Omental fat pad (tissue), 4 donors: ENCODE results near the gene BABAM2. TPM values are rescaled to one million over a fixed set of nuclear protein-coding genes. Genes with fewer than 3 reads are reported as not detected.

Experiments
- ATAC-seq: fragments of 150-250 bp; one replicate; pipeline ENCODE4 v1.9.1; 2016; ENCODE audit warnings: mild to moderate bottlenecking, moderate library complexity; ENCODE audit not compliant: low FRiP score
- DNase-seq: peaks from one replicate; pipeline ENCODE4 v3.0.0-alpha.2; 2019; ENCODE audit warnings: low spot score
- total RNA-seq, 4 donors: library from RNA; depleted of rRNA; stranded (reverse); fragments of >200 nt; gene quantifications; one replicate each; pipeline ENCODE4 v1.1.0, GENCODE V29; 2016
- TF ChIP-seq, protein P1 (sequence below), 3 donors: fragments of 450-650 bp; IDR thresholded peaks; one replicate each; pipeline ENCODE4 v1.5.1; 2016 to 2017; ENCODE audit warnings: antibody characterized with exemption in 3 of 3, mild to moderate bottlenecking in 3 of 3, moderate library complexity in 2 of 3

Gene BABAM2
- total RNA-seq, 4 donors from 2014 or later = 29.2 to 41.0 (median 36.5) TPM

DNA sequence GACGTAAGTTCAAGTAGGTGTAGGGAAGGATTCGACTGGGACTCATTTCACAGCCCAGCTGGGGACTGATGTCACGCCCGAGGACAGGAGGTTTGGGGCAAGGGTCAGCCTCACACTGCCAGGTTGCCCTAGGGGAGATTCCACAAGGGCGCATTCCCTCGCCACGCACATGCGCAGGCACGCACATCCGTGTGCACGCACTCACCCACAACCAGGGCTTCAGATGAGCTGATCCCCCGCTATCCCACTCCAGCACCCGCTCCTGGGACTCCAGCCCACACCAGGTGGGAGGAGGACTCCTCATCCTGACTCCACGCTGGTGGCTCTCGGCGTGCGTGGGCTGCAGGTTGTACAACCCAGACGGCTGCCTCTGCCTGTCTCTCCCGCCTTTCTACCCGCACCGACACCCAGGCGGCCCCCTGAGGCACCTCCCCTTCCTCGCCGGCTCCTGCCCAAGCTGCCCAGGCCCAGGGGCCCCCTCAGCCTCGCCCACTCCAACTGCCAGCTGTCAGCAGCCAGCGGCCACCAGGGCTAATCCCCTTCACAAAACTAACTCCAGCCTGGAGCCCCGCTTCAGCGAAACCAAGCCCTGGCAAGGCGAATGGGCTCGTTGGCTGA lies 454.3 kb downstream of the BABAM2 start:
- TF ChIP-seq, protein P1, sequence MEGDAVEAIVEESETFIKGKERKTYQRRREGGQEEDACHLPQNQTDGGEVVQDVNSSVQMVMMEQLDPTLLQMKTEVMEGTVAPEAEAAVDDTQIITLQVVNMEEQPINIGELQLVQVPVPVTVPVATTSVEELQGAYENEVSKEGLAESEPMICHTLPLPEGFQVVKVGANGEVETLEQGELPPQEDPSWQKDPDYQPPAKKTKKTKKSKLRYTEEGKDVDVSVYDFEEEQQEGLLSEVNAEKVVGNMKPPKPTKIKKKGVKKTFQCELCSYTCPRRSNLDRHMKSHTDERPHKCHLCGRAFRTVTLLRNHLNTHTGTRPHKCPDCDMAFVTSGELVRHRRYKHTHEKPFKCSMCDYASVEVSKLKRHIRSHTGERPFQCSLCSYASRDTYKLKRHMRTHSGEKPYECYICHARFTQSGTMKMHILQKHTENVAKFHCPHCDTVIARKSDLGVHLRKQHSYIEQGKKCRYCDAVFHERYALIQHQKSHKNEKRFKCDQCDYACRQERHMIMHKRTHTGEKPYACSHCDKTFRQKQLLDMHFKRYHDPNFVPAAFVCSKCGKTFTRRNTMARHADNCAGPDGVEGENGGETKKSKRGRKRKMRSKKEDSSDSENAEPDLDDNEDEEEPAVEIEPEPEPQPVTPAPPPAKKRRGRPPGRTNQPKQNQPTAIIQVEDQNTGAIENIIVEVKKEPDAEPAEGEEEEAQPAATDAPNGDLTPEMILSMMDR (IDR thresholded peaks at IDR 0.05) = no peak
- ATAC-seq = no peak
- no peak for DNase-seq

DNA sequence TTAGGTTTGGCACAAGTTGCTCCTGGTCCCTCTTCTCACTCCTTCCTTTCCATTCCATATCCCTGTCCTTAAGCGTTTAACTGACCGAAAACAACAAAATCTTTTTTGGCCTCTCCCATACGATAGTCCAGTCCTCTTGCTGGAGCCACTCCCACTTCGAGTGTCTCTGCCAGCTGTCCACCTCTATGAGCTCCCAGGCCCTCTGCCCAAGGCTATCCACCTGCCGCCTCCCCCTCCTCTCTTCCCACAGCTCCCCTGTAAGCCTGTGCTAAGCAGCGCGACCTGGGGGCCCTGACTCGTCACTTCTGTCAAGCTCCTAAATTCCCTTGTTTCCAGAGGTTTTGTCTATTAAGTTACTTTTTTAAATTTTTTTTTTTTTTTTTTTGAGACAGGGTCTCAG lies 455.1 kb downstream of the BABAM2 start:
- ATAC-seq (no peak), DNase-seq (no peak)
- TF ChIP-seq, protein P1 (IDR thresholded peaks at IDR 0.05) = no peak

DNA sequence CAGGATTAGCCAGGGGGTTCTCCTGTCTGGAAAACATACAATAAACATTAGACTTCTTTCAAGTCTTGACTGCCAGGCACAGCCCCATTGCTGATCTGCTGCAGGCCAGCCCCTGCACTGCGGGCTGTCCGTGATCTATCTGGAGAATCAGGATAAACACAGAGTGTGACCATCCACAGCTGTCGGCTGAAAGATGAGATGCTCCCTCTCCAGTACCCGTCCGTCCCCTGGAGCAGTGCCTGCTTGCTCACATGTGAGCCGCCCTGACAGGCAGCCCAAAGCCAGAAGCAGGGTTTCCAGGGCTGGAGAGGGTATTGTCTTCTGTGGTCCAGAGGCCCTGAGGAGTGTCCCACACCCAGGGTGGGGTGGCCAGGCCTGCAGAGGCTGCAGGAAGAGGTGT lies 456.1 kb downstream of the BABAM2 start:
- ATAC-seq = no peak
- TF ChIP-seq, protein P1 (IDR thresholded peaks at IDR 0.05) = no peak
- DNase-seq = no peak

DNA sequence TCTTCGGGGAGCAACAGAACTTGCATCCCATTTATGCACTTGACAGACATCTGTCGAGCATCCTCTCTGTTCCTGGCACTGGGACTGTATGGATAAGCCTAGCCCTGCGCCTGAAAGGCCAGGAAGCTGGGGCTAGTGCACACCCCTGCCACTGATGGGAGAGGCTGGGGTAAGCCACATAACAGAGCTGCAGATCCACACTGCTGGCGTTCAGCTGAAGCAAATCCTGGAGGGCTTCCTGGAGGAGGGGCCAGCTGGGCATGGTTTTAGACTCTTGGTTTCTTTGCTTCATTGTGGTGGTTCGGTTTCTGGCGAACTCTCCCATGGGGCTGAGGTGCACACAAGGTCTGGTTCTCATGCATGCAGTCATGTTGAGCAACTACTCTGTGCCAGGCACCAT lies 456.7 kb downstream of the BABAM2 start:
- ATAC-seq (no peak), DNase-seq (no peak)
- TF ChIP-seq, protein P1 (IDR thresholded peaks at IDR 0.05) = no peak

DNA sequence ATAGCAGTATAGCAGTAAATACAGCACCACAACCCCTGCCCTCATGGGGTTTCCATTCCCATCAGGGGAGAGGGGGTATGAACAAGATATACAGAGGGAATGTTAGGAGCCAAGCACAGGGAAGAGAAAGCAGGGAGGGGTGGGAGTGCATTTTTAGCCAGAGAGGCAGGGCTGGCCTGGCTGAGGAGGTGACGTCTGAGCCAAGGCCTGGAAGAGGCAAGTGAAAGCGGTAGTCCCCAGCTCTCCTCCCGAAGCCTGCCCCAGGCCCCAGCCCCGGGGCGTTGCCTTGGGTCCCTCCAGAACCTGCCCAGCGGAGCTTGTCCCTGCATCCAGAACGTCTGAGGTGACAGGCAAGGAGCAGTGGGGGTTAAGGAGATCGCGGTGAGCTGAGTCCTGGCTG lies 457.1 kb downstream of the BABAM2 start:
- TF ChIP-seq, protein P1 (IDR thresholded peaks at IDR 0.05) = no peak
- no peak for DNase-seq
- ATAC-seq = no peak

DNA sequence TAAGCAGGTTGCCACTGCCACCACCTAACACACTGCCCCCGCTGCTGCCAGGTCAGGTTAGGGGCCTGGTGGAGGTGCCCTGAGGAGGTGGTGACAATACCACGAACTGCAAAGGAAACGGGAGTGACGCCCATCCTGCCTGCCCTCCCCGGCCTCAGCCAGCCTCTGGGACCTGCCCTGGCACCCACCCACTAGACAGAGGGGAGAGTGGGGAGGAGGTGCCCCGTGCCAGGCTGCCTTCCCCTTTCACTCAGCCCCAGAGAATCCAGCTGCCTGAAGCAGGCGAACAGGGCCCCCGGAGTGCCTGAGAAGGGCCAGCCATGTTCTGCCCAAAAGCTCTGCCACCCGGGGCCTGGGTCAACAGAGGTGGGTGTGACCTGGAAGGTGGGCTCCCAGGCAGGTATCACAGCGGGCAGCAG lies 457.6 kb downstream of the BABAM2 start:
- DNase-seq (no peak), ATAC-seq (no peak)
- TF ChIP-seq, protein P1 (IDR thresholded peaks at IDR 0.05) = no peak

DNA sequence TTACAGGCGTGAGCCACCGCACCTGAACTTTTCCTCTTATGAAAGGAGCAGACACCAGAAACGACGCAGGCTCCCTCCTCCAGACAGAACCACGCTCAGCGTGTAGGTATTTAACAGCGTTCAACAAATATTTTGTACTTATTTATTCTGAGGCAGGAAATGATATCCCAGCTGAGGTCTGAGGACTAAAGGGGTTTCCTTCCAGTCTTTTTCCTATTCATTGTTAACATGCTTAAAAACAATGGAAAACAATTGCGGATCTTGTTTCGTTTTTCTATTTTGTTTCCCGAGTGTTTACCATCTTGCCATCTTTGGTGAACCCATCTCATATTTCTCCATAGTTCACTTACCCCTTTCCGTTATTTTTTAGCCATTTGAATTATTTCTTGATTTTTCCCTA lies 458.4 kb downstream of the BABAM2 start:
- TF ChIP-seq, protein P1 (IDR thresholded peaks at IDR 0.05) = no peak
- DNase-seq = no peak
- no peak for ATAC-seq
